Right forelimb (tissue), 1 donor: Measurements from ENCODE around the gene MRTFA.

Experiments used
- DNase-seq: peaks from one replicate; pipeline ENCODE4 v3.0.0-alpha.2; 2018

Gene MRTFA

DNA sequence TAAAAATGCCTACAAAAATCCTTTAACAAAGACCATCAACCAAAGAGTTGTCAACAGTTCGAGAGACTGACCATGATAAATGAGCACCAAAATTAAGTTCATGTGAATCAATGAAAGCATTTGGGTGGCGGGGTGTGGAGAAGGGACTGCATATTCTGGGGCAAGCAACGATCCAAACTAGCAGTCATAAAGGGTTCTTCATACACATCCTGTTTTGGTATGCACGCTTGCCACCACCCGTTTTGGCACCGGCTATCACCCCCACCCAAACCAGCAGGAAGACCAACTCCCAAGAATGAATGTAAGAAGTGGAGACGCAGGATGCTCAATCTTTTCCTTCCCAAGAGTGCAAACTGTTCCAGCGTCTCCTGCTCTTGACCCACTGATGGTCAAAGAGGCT, 185.3 kb downstream of the MRTFA start:
- no peak for DNase-seq

DNA sequence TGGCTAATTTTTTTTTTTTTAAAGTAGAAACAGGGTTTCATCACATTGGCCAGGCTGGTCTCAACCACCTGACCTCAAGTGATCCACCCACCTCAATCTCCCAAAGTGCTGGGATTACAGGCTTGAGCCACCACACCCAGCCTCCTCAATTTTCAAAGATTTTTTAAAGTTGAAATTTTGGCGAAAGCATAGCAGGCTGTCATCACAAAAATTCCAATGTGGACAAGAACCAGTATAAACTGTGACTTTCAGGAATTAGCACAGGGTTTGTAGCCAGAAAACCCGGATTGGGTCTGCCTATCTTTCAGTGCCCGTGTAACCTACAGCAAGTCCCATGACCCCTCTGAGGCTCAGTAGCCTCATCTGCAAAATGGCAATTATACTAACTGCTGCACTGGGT, 185.9 kb downstream of the MRTFA start:
- DNase-seq = no peak

DNA sequence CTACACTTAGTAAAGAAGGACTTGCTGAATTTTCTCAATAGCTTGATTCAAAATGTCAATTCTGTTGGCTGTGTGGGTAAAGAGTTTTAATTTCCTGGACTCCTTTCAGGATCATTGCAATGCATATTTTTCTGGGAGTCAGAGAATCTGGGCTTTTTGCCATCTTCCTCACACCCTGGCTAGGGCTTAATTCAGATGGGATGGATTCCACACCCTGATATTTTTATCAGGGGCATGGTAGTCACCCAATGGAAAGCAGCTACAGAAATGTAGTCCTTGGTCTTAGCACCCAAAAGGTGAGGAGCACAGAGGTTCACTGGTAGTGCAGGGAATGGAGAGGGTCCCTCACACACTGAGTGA, 186.9 kb downstream of the MRTFA start:
- DNase-seq = no peak

GRCh38 chr22:40446203-40446602, 190.3 kb downstream of the MRTFA start:
- no peak for DNase-seq

GRCh38 chr22:40444178-40444831, 192.2 kb downstream of the MRTFA start:
- no peak for DNase-seq

DNA sequence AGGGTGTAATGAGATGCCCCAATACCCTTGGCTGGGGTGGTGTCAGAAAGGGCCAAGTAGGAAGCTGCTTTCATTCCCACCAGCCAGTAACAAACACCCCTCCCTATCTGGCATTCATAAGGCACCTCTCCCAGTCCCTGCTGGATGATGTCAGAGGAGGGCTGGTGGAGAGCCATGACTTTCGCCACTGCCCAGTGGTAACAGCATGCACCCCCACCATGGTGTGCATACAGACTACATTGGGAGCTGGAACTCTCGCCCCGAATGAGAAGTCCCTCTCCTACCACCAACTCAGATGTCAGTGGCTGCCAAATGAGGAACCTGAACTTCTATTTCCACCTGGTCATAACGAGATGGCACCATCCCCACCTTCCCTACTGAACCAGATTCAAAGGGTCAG, 192.8 kb downstream of the MRTFA start:
- DNase-seq = no peak

DNA sequence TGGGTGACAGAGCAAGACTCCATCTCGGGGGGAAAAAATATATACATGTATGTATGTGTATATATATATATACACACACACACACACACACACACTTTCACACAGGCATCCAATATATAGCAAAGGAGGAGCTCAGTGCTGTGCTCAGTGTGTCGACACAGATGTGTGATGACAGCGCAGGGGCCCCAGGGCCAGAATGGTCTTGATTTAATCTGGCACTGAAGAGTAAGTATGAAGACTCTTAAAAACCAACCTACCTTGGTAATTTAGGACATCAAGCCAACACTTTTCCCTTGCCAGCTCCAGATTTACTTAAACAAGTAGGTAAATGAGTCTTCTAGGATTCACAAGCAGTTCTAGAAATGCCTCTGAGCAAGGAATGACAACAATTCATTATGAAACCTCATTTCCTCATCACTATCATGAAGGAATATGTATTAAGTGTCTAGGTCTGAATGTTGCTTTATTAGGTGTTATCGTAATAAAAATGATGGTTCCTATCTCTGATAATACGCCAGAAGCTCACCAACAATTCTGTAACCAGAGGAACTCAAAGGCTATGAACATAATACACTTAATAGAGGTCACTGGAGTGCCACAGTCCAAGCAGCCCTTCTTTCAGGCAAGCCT, 194.6 kb downstream of the MRTFA start:
- no peak for DNase-seq

DNA sequence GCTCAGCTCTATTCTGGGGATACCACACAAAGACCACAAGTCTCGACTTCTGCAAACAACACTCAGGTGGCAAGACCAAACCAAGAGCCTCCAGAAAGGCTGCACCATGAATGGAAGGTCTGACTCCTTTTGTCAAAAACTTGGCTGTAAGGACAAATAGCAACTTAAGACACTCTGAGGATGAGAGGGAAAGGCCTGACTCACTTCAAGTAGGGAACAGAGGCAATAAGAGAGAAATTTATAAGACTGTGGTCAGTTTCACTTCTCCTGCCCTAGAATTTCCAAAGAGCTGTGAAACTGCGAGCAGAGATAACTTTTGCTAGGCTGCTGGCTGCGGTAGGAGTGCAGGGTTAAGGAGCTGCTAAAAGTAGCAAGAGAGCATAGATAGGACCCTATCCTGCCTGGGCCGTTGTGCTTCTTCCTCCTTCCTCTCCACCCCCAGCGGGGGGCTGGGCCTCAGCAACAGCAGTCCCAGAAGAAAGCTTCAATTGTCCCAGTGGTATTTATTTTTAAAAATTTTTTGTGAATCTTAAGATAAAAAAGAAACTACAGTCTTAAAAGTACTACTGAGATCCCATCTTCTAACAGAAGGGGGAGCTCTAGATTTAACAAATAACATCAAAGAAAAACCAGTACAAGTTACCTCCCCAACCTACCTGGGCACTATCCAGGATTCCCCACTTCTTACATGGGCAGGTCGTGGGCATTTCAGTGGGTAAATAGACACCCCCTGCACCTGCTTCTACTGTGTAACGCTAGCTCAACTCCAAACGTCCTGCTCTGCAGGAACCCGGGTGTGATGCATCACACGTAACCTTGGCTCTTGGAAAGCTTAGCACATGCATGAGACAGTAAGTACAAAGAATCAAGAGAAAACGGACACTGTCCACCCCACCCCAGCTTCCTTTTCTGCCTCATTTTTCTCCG, 199.8 kb downstream of the MRTFA start:
- DNase-seq = no peak

DNA sequence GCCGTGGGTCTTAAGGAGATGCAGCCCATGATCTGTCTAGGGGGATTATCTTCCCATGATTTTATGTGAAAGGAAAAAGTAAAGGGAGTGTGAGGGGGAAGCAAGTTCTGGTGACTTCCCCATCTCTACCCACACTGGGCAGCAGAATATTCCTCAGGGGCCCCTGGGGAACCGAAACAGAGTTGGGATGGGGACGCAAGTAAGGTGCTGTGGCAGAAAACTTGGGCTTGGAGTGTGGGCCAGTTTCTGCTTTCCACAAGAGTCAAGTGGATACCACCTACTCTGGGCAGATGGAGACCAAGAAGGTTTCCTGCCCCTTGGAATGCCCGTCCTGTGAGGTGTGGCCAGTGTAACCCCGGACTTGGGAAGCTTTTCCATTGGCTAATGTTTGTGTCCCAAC, 201.8 kb downstream of the MRTFA start:
- no peak for DNase-seq

GRCh38 chr22:40434106-40434505, 202.4 kb downstream of the MRTFA start:
- DNase-seq = no peak

- no peak for DNase-seq
These were observed 203.0 kb downstream of the MRTFA start for GRCh38 chr22:40433416-40434090.

DNA sequence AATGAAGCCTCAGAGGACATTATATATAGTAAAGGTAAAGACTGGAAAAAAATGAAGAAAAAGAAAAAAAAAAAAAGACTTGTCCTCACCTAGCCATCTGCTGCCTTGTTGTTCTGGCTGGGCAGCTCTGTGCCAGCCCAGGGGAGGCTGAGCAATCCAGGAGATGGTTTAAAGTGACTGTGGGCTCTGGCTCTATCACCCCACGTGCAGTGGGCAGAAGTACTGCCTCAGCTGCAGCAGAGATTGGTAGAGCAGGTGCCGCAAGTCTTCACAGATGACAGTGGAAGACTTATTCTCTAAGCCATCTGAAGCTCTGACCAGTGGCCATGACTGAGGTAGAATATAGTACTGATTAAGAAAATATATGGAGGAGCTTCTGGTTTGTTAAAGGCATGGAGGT, 203.9 kb downstream of the MRTFA start:
- no peak for DNase-seq

DNA sequence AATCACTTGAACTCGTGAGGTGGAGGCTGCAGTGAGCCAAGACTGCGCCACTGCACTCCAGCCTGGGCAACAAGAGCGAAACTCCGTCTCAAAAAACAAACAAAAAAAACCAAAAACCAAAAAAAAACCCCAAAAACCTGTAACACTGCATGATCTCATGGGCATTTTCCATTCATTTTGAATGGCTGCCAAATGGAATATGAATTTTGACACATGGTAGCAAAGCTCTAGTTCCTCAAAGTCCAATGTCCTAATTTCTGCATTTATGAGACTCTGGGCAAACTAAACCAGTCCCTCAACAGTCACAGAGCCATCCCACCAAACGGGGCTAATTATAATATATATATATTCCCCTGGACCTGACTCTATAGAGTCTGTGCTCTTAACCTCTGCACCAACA, 204.4 kb downstream of the MRTFA start:
- DNase-seq = no peak

DNA sequence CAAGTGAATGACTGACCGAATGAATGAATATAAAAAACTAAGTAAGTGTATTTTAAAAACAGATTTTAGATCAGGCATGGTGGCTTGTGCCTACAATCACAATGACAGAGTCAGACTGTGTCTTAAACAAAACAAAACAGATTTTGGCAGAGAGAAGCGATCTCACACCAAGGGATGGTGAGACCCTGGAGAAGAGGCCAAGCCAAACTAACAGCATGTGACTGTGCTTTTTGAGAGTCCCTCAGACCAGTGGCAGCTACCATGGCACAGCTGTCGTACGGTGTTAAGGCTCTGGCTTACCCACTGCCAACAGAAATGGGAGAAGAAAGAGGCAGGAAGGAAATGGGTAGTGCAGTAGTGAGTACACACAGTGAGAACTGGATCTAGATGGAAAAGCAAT, 205.5 kb downstream of the MRTFA start:
- DNase-seq = no peak

- DNase-seq = no peak
These were observed 207.0 kb downstream of the MRTFA start for GRCh38 chr22:40429481-40429880.

- no peak for DNase-seq
These were observed 207.7 kb downstream of the MRTFA start for GRCh38 chr22:40428796-40429195.

DNA sequence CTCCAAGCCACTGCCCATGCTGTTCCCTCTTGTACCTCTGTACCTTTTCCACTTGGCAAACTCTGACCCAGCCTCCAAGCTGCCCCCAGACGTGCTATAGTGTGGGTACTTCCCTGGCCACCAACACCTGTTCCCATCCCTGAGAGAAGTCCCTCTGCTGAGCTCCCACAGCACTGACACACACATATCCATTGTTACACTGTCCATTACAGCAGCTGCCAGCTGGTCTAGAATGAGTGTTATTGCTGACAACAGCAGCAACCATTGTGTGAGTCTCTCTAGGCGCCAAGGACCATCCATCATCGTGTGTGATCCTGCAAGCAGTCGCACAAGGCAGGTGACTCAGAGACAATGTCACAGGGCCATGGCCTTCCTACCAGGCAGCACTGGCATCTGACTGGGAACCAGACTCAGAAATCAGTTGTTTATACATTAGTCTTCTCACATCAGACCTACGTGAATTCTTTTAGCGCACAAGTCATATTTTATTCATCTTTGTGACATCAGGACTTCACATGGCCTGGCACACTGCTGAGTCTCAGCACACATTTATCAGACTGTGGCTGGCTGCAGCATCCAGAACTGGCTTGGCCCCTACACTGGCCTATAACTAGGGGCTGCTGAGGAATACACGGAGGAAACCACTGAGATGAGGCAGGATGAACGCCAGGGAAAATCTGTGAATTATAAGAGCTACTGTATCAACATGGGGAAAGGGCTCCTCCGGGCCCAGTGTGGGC, 209.8 kb downstream of the MRTFA start:
- DNase-seq = no peak

- no peak for DNase-seq
These were observed 211.4 kb downstream of the MRTFA start for GRCh38 chr22:40425082-40425481.

- no peak for DNase-seq
These were observed 212.5 kb downstream of the MRTFA start for GRCh38 chr22:40423882-40424640.

- DNase-seq = no peak
These were observed 213.2 kb downstream of the MRTFA start for GRCh38 chr22:40423310-40423688.

DNA sequence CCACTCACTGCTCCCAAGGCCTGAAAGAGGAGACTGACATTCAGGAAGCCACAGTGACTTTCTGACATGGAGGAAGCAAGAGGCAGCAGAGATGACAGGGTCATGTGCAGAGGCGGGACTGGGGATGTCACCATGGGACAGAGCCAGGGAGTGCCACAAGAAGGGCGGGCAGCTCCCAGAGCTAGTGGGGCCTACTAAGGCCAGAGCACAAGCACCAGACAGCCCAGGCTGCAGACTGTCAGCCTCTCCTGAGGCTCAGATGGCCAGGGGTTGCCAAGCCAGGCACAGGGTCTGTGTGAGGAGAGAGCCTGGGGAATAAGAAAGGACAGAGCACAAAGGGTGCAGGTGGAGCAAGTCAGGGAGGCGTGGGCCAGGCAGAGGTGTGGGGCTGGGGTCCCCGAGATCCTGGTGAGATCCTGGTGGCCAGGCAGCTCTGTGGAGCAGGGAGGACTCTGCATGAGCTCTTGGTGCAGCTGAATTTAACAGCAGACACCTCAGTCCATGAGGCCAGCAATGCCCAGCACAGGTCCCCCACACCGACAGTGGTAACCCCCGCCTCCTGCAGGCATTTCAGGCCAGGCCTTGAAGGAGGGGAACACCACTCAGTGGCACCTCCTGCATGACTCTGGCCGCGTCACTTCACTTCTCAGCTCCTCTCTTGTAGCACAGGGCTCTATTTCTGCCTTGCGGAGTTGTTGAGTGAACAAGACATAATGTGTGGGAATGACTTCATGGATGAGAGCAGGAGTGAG, 213.8 kb downstream of the MRTFA start:
- no peak for DNase-seq
